GM18870 (cell line): ENCODE data around the gene SYCE1.

Source experiments
- ATAC-seq: cut with Tn5 transposase; IDR thresholded peaks from one replicate; pipeline ENCODE4 v1.9.1; 2021; ENCODE audit warnings: moderate library complexity; ENCODE audit not compliant: unreplicated experiment

The SYCE1 gene

DNA sequence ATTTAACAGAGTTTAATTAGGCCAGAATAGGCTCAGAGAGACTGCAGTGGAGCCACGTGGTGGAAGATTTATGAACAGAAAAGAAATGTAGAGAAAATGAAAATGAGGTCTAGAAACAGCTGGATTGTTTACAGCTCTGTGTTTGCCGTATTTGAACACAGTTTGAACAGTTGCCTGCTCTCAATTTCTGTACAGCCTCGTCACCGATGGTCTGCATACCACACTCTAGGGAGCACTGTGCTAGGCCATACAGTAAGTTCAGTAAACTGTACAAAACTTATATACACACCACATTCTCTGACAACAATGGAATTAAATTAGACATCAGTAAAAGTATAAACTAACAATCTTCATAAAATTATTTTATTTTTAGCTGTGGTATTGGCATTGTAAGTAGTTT lies 49.3 kb downstream of the SYCE1 start:
- no peak for ATAC-seq

DNA sequence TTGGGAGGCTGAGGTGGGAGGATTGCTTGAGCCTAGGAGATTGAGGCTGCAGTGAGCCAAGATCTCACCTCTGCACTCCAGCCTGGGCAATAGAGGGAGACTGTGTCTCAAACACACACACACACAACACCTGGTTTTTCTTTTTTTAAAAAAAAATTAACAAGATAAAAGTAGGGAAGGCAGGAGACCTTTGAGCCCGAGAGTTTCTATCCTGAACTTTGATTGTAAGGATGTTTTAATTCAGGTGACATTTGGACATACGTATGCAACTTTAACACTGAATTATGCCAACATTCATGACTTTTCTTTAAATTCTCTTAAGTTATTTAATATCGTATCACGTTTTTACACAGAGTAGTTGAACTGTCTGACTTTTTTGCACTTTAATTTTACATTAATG lies 49.9 kb downstream of the SYCE1 start:
- ATAC-seq: no peak

DNA sequence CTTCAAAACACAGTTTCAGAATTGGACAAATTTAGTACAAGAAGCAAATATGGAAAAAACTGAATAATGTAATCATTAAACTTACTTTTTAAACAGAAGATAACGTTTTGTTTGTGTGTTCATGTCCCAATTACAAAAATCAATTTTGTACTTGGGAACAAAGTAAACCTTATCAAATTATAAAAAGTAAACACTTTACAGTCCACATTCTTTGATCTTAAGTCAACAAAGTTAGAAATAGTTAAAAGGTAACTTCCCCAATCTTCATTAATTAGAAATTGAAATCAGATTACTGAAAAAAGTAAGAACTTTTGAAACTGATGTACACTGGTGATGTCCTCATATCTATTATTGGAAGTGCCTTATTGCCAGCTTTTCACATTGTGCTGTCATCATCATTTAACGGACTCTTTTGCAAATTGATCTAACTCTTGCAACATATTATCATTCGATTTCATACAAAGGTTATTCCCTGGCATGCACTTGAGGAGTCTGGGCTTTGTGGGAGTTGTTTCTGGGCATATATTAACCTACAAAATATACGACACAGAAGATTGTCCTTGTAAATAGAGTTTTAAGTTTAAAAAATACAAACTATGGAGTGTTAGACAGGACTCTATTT lies 53.4 kb downstream of the SYCE1 start:
- ATAC-seq: no peak

DNA sequence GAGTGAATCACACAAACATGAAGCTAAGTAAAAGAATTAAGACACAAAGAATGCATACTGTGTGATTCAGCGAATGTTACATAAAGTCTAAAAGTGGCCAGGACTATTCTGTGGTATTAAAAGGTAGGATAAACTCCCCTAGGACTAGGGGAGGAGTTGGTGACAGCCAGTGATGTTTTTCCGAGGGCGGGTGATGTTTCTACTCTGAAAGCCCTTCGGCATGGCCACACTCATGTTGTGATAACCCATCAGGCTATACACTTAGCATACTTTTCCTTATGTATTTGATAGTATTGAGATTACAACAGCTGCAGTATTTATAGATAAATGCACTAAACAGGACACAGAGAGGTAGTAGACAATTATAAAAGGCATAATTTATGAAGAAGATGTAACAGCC lies 54.0 kb downstream of the SYCE1 start:
- no peak for ATAC-seq

DNA sequence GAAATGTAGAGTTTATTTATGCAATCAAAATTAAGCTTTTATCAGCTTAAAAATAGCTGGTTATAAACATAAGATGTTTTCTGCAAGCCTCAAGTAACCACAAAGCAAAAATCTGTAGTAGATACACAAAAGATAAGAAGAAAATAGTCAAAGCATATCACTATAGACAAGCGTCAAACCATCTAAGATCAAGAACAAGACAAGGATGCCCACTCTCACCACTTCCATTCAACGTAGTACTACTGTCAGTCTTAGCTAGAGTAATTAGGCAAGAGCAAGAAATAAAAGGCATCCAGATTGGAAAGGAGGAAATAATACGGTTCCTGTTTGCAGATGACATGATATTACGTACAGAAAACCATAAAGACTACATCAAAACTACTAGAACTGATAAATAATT lies 55.7 kb downstream of the SYCE1 start:
- ATAC-seq: no peak
